ENCODE measurements around the gene TBKBP1.
A peak's percentile ranks its signal among the peaks of the same experiment; 100 is the strongest.

Gene TBKBP1

GRCh38 chr17:47713980-47714700, 20.2 kb downstream of the TBKBP1 start:
- no peak for DNase-seq (ENCODE audit: low read depth)

- DNase-seq (ENCODE audit: low read depth), result no peak
These were observed 20.9 kb downstream of the TBKBP1 start for GRCh38 chr17:47714773-47715396.

- DNase-seq (ENCODE audit: low read depth), result no peak
These were observed 21.8 kb downstream of the TBKBP1 start for GRCh38 chr17:47715669-47716325.

- DNase-seq (ENCODE audit: low read depth), result no peak
These were observed 22.4 kb downstream of the TBKBP1 start for GRCh38 chr17:47716375-47716774.

GRCh38 chr17:47717261-47717697, 23.3 kb downstream of the TBKBP1 start:
- no peak for DNase-seq (ENCODE audit: low read depth)

GRCh38 chr17:47717979-47718621, 24.1 kb downstream of the TBKBP1 start:
- DNase-seq (ENCODE audit: low read depth), result no peak

GRCh38 chr17:47718634-47719405, 24.9 kb downstream of the TBKBP1 start:
- DNase-seq (ENCODE audit: low read depth), result no peak

- DNase-seq (ENCODE audit: low read depth), result peak; percentile 84
These were observed 25.6 kb downstream of the TBKBP1 start for GRCh38 chr17:47719411-47720152.

- no peak for DNase-seq (ENCODE audit: low read depth)
These were observed 26.2 kb downstream of the TBKBP1 start for GRCh38 chr17:47720196-47720595.

GRCh38 chr17:47720754-47721533, 27.0 kb downstream of the TBKBP1 start:
- peak; percentile 64 for DNase-seq (ENCODE audit: low read depth)

- no peak for DNase-seq (ENCODE audit: low read depth)
These were observed 27.8 kb downstream of the TBKBP1 start for GRCh38 chr17:47721725-47722124.

- DNase-seq (ENCODE audit: low read depth), result no peak
These were observed 30.7 kb downstream of the TBKBP1 start for GRCh38 chr17:47724705-47725104.

GRCh38 chr17:47725446-47726111, 31.6 kb downstream of the TBKBP1 start:
- DNase-seq (ENCODE audit: low read depth), result no peak

- DNase-seq (ENCODE audit: low read depth), result no peak
These were observed 33.1 kb downstream of the TBKBP1 start for GRCh38 chr17:47726796-47727703.

- DNase-seq (ENCODE audit: low read depth), result no peak
These were observed 33.7 kb downstream of the TBKBP1 start for GRCh38 chr17:47727704-47728036.

GRCh38 chr17:47728214-47728877, 34.4 kb downstream of the TBKBP1 start:
- DNase-seq (ENCODE audit: low read depth), result no peak

- DNase-seq (ENCODE audit: low read depth), result no peak
These were observed 35.5 kb downstream of the TBKBP1 start for GRCh38 chr17:47729476-47729875.

- no peak for DNase-seq (ENCODE audit: low read depth)
These were observed 36.7 kb downstream of the TBKBP1 start for GRCh38 chr17:47730681-47731080.
